Ascending aorta (tissue), 2 donors: ENCODE results near the gene PTPN18. TPM values are rescaled to one million over a fixed set of nuclear protein-coding genes. Genes with fewer than 3 reads are reported as not detected.

Experiments used
- DNase-seq, 2 donors: peaks; one replicate each; pipeline ENCODE4 v3.0.0-alpha.2; 2019; ENCODE audit warnings: low spot score in 2 of 2
- H3K27ac ChIP-seq, 2 donors: fragments of 200-600 bp; sonication (generic); one replicate each; pipeline ENCODE4 v1.5.1; 2016 to 2017; ENCODE audit warnings: mild to moderate bottlenecking in 1 of 2
- H3K27me3 ChIP-seq: fragments of 200-600 bp; sonication (generic); one replicate; pipeline ENCODE4 v1.5.1; 2017
- H3K36me3 ChIP-seq, 2 donors: fragments of 200-600 bp; sonication (generic); one replicate each; pipeline ENCODE4 v1.5.1; 2016
- H3K4me1 ChIP-seq, 2 donors: fragments of 200-600 bp; sonication (generic); one replicate each; pipeline ENCODE4 v1.5.1; 2016 to 2017; ENCODE audit warnings: mild to moderate bottlenecking in 1 of 2
- H3K4me3 ChIP-seq, 2 donors: fragments of 200-600 bp; sonication (generic); one replicate each; pipeline ENCODE4 v1.5.1; 2016 to 2017; ENCODE audit warnings: mild to moderate bottlenecking in 1 of 2
- H3K9me3 ChIP-seq, 2 donors: fragments of 200-600 bp; sonication (generic); one replicate each; pipeline ENCODE4 v1.5.1; 2016
- CTCF ChIP-seq, 3 experiments: fragments of 200-600 bp in 2 of 3; fragments of 450-650 bp in 1 of 3; sonication (generic) in 2 of 3; IDR thresholded peaks; one replicate each; pipeline ENCODE4 v1.5.1; 2016 to 2019; ENCODE audit warnings: antibody characterized with exemption in 3 of 3, mild to moderate bottlenecking in 1 of 3, moderate library complexity in 1 of 3
- intact Hi-C: fragments of 100-400 bp; cut with DNase I; formaldehyde crosslinking; loops from one replicate; pipeline ENCODE4 v1.15.1; 2023
- total RNA-seq: library from RNA; depleted of rRNA; stranded (reverse); fragments of >200 nt; gene quantifications from one replicate; pipeline ENCODE4 v1.1.0, GENCODE V29; 2016

Gene PTPN18
- total RNA-seq, 1 donor from 2014 or later: 21.0 TPM

- no peaks in the 10 kb centered on the region for H3K27me3 ChIP-seq
- no peaks in the 10 kb centered on the region for H3K9me3 ChIP-seq
- DNase-seq: peak in 1 of 2 donors; percentile 52
- intact Hi-C loops: loop anchor here (5.0 to 10.0 kb wide), 4 partner anchors 369 to 734 kb away; partner anchors contain the start of genes FAM168B and GPR148
- peaks cover 6 to 15% of the 10 kb centered on the region in 2 donors for H3K4me1 ChIP-seq
- TF ChIP-seq CTCF (IDR thresholded peaks at IDR 0.05): no peak
- H3K27ac ChIP-seq: no peak overlapping the region
- H3K36me3 ChIP-seq: no peaks in the 10 kb centered on the region
- no peak overlapping the region for H3K4me3 ChIP-seq
Observed at GRCh38 chr2:130358420-130359350, 2.8 kb downstream of the PTPN18 start.

GRCh38 chr2:130359466-130359865 lies 3.6 kb downstream of the PTPN18 start:
- no peak overlapping the region for H3K4me3 ChIP-seq
- no peak for DNase-seq
- H3K27me3 ChIP-seq: no peaks in the 10 kb centered on the region
- H3K36me3 ChIP-seq: no peaks in the 10 kb centered on the region
- H3K9me3 ChIP-seq: no peaks in the 10 kb centered on the region
- intact Hi-C loops: loop anchor here (5.0 to 10.0 kb wide), 4 partner anchors 368 to 733 kb away; partner anchors contain the start of genes FAM168B and GPR148
- H3K27ac ChIP-seq: no peak overlapping the region
- H3K4me1 ChIP-seq: peaks cover 6 to 11% of the 10 kb centered on the region in 2 donors
- no peak for TF ChIP-seq CTCF (IDR thresholded peaks at IDR 0.05)

DNA sequence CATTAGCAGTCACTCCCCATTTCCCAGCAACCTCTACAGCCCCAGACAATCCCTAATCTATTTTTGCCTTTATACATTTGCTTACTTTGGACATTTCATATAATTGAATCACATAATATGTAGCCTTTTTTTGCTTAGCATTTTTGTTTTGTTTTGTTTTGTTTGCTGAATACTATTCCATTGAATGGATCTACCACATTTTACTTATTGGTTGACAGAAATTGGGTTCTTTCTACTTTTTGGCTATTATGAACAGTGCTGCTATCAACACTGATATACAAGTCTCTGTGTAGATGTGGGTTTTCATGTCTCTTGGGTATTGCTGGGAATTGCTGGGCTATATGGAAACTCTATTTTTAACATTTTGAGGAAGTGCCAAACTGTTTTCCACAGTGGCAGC lies 7.6 kb downstream of the PTPN18 start:
- H3K9me3 ChIP-seq: no peaks in the 10 kb centered on the region
- H3K36me3 ChIP-seq: no peaks in the 10 kb centered on the region
- H3K4me3 ChIP-seq: no peak overlapping the region
- no peak for DNase-seq
- H3K27ac ChIP-seq: no peak overlapping the region
- H3K27me3 ChIP-seq: no peaks in the 10 kb centered on the region
- no peaks in the 10 kb centered on the region for H3K4me1 ChIP-seq
- TF ChIP-seq CTCF (IDR thresholded peaks at IDR 0.05): no peak
- intact Hi-C loops: no loop called here

DNA sequence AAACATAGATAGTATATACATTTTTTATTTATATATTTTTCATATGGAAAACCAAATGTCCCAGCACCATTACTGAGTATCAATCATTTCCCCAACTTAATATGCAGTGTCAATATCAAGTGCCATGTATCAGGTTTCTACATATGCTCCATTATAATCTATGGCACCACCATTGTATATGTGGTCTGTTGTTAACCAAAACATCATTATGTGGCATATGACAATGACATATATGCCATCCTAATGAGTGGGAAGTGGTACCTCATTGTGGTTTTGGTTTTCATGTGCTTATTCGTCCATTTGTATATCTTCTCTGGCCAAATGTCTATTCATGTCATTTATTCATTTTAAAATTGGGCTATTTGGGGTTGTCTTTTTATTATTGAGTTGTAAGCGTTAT lies 9.2 kb downstream of the PTPN18 start:
- no peak overlapping the region for H3K27ac ChIP-seq
- H3K4me1 ChIP-seq: no peaks in the 10 kb centered on the region
- peaks cover 0 to 4% of the 10 kb centered on the region in 2 donors for H3K36me3 ChIP-seq
- no peak for DNase-seq
- H3K27me3 ChIP-seq: no peaks in the 10 kb centered on the region
- H3K4me3 ChIP-seq: no peak overlapping the region
- intact Hi-C loops: no loop called here
- TF ChIP-seq CTCF (IDR thresholded peaks at IDR 0.05): no peak
- H3K9me3 ChIP-seq: no peaks in the 10 kb centered on the region

GRCh38 chr2:130365963-130366362 lies 10.1 kb downstream of the PTPN18 start:
- DNase-seq: no peak
- H3K9me3 ChIP-seq: no peaks in the 10 kb centered on the region
- no peak for TF ChIP-seq CTCF (IDR thresholded peaks at IDR 0.05)
- no peak overlapping the region for H3K27ac ChIP-seq
- H3K4me1 ChIP-seq: peaks cover 0 to 3% of the 10 kb centered on the region in 2 donors
- intact Hi-C loops: no loop called here
- H3K4me3 ChIP-seq: no peak overlapping the region
- peaks cover 0 to 5% of the 10 kb centered on the region in 2 donors for H3K36me3 ChIP-seq
- no peaks in the 10 kb centered on the region for H3K27me3 ChIP-seq
